ENCODE data around the gene MYO9B.
A peak's percentile ranks its signal among the peaks of the same experiment; 100 is the strongest.

MYO9B gene

DNA sequence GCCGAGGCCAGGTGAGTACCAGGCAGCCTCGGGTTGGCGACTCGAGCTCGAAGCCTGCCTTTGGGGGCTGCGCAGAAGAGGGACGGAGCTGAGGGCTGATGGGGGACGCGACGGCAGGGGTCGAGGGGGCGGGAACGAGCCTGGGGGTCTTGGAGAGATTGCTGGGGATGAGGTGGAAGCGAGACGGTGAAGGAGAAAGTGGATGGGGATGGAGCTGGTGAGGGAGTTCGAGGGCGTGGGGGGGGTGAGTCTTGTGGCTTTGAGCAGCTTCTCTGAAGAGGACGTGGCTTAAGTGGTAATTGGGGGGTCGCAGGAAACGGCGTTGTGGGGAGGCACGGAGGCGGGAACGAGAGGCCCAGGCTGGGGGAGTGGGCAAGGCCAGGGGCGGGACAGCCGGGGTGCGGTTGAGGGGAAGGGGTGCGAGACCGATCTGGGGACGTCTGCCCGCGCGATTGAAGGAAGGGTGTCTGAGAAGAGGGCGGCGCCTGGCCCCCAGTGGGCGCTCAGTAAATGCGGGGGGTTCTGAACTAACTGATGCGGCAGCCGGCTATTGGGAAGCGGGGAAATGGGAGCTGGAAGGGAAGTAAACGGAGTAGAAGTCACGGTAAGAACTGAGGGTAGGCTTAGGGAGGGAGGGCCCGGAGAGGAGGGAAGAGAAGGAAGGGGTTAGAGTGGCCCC, 426 bp downstream of the MYO9B start:
- Histone ChIP-seq H3K9me3 (ENCODE audit: control insufficient read depth, insufficient read depth, low read length) (no peaks in the 10 kb centered on the region), H3K36me3 (ENCODE audit: insufficient read depth, low read length) (peaks cover 3% of the 10 kb centered on the region; the same call in 1 of the 2 replicates), H3K9ac (ENCODE audit: low read depth, low read length) (peak overlapping the region; percentile 76), H3K4me1 (ENCODE audit: insufficient read depth, low read length) (peaks cover 26% of the 10 kb centered on the region)

GRCh38 chr19:17076543-17076991, 990 bp downstream of the MYO9B start:
- Histone ChIP-seq H3K36me3 (ENCODE audit: insufficient read depth, low read length) (peaks cover 3% of the 10 kb centered on the region; the same call in 1 of the 2 replicates), H3K9me3 (ENCODE audit: control insufficient read depth, insufficient read depth, low read length) (no peaks in the 10 kb centered on the region), H3K4me1 (ENCODE audit: insufficient read depth, low read length) (peaks cover 26% of the 10 kb centered on the region), H3K9ac (ENCODE audit: low read depth, low read length) (peak overlapping the region; percentile 76)

DNA sequence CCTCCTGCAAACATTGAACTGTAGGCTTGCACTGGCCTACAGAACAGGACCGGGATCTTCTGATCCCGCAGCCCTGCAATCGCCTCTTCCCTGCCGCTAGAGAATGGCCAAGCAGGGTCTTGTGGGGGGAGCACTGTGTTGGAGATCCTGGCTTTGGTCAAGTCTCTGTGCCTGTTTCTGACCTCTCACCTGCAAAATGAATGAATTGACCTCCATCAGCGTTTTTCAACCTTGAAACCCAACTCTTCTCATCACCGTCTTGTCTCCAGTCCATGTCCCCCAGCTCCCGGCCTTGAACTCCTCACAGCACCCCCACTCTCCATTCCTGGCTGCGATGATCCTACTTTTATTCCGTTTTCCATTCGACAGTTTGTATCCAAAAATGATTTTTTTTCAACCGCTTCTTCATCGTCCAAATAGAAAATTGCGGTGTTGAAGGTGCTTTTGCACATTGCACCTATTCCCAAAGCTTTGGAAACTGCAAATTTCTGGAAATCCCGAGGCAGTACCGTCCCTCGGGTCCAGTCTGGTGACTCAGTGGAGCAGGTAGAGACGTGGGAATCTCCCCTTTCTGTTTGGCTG, 2.0 kb downstream of the MYO9B start:
- Histone ChIP-seq H3K4me1 (ENCODE audit: insufficient read depth, low read length) (peaks cover 26% of the 10 kb centered on the region), H3K9ac (ENCODE audit: low read depth, low read length) (peak overlapping the region; percentile 76; the same call in 1 of the 2 replicates), H3K36me3 (ENCODE audit: insufficient read depth, low read length) (no peaks in the 10 kb centered on the region; the same call in 1 of the 2 replicates), H3K9me3 (ENCODE audit: control insufficient read depth, insufficient read depth, low read length) (no peaks in the 10 kb centered on the region)

GRCh38 chr19:17078036-17078919, 2.7 kb downstream of the MYO9B start:
- H3K4me1 ChIP-seq (ENCODE audit: insufficient read depth, low read length) = peaks cover 26% of the 10 kb centered on the region
- no peak overlapping the region for H3K9ac ChIP-seq (ENCODE audit: low read depth, low read length)
- H3K36me3 ChIP-seq (ENCODE audit: insufficient read depth, low read length) = no peaks in the 10 kb centered on the region; the same call in 1 of the 2 replicates
- H3K9me3 ChIP-seq (ENCODE audit: control insufficient read depth, insufficient read depth, low read length) = no peaks in the 10 kb centered on the region

- peaks cover 26% of the 10 kb centered on the region for H3K4me1 ChIP-seq (ENCODE audit: insufficient read depth, low read length)
- H3K9me3 ChIP-seq (ENCODE audit: control insufficient read depth, insufficient read depth, low read length) = no peaks in the 10 kb centered on the region
- no peak overlapping the region for H3K9ac ChIP-seq (ENCODE audit: low read depth, low read length)
- H3K36me3 ChIP-seq (ENCODE audit: insufficient read depth, low read length) = no peaks in the 10 kb centered on the region; the same call in 1 of the 2 replicates
Observed at GRCh38 chr19:17078920-17079709, 3.5 kb downstream of the MYO9B start.

DNA sequence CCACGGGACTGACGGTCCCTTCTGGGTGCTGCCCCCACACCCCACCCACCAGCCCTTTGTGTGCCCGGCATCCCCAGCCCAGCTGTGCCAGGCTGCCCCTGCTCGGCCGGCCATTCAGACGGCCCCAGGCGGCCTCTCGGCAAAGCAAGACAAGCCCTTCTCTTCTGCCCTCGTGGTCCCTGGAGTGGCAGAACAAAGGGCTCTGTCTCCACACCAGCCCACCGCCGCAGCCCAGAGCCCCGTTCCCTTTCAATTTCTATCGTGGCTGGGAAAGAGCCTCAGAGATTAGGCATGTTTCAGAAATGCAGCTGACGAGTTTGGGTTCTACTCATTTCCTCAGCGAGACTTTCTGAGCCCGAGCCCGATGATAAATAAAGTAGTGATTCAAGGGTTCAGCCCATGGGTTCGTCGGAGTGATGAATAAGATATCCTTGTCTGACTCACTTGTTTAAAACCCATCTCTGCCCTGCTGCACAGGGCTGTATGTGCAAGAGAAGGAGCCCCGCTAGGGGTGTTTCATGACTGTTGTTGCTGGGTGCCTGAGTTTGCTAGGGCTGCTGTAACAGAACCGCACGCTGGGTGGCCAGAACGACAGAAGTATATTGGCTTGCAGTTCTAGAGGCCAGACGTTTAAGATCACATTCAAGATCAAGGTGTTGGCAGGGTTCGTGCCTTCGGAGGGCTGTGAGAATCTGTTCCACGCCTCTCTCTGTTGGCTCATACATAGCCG, 4.3 kb downstream of the MYO9B start:
- H3K9ac ChIP-seq (ENCODE audit: low read depth, low read length) = peak overlapping the region; percentile 28; the same call in 1 of the 2 replicates
- H3K9me3 ChIP-seq (ENCODE audit: control insufficient read depth, insufficient read depth, low read length) = no peaks in the 10 kb centered on the region
- H3K36me3 ChIP-seq (ENCODE audit: insufficient read depth, low read length) = no peaks in the 10 kb centered on the region; the same call in 1 of the 2 replicates
- H3K4me1 ChIP-seq (ENCODE audit: insufficient read depth, low read length) = peaks cover 26% of the 10 kb centered on the region

DNA sequence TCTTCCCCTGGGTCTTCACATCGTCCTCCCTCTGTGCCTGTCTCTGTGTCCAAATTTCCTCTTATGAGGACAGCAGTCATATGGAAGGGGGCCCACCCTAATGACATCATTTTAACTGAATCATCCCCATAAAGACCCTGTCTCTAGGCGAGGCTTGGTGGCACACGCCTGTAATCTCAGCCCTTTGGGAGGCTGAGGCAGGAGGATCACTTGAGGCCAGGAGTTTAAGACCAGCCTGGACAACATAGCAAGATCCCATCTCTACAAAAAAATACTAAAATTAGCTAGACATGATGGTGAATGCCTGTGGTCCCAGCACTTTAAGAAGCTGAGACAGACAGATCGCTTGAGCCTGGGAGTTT, 4.8 kb downstream of the MYO9B start:
- no peaks in the 10 kb centered on the region; the same call in 1 of the 2 replicates for H3K36me3 ChIP-seq (ENCODE audit: insufficient read depth, low read length)
- no peaks in the 10 kb centered on the region for H3K9me3 ChIP-seq (ENCODE audit: control insufficient read depth, insufficient read depth, low read length)
- peaks cover 26% of the 10 kb centered on the region for H3K4me1 ChIP-seq (ENCODE audit: insufficient read depth, low read length)
- H3K9ac ChIP-seq (ENCODE audit: low read depth, low read length) = no peak overlapping the region

DNA sequence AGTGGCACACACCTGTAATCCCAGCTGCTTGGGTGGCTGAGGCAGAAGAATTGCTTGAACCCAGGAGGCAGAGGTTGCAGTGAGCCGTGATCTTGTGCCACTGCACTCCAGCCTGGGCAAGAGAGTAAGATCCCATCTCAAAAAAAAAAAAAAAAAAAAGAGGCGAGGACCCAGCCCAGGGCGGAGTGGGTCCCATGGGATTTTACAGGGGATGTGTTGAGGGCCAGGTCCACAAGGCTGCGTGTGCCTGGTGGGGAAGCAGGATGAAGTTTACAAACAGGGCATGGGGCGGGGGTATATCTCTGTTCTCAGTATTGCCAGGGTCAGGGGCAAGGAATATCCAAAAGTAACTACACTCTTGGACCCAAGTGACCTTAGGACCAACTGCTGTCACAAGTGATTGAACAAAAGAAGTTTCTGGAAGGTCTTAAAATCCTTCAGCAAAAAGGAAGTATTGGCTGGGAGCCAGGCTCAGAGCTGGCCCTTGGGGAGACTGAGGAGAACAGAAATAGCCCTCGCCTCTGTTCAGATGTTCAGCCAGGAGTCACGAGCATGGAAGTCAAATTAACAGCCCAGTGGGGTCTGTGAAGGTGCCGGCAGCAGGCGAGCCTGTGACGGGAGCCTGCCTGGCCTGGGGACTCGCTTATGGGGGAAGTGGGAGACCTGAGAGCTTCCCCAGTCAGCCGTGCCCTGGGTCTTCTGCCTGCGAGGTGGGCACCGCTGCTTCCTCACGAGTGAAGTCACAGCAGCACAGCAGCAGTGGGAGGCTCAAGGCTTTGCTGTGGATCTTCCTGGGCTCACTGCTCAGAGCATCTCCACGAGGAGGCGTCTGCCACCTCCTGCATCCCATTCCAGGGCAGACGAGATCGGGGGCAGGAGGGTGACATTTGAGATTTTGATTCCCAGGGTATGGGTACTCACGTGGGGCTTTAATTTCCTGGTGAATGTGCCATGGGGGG, 6.4 kb downstream of the MYO9B start:
- Histone ChIP-seq H3K36me3 (ENCODE audit: insufficient read depth, low read length) (no peaks in the 10 kb centered on the region; the same call in 1 of the 2 replicates), H3K9me3 (ENCODE audit: control insufficient read depth, insufficient read depth, low read length) (no peaks in the 10 kb centered on the region), H3K9ac (ENCODE audit: low read depth, low read length) (no peak overlapping the region), H3K4me1 (ENCODE audit: insufficient read depth, low read length) (peaks cover 25% of the 10 kb centered on the region)

GRCh38 chr19:17086120-17086519, 10.5 kb downstream of the MYO9B start:
- Histone ChIP-seq H3K9ac (ENCODE audit: low read depth, low read length) (no peak overlapping the region), H3K36me3 (ENCODE audit: insufficient read depth, low read length) (no peaks in the 10 kb centered on the region; the same call in 1 of the 2 replicates), H3K4me1 (ENCODE audit: insufficient read depth, low read length) (no peaks in the 10 kb centered on the region; the same call in 1 of the 2 replicates)

GRCh38 chr19:17086834-17087233, 11.3 kb downstream of the MYO9B start:
- Histone ChIP-seq H3K4me1 (ENCODE audit: insufficient read depth, low read length) (peaks cover 5% of the 10 kb centered on the region; the same call in 1 of the 2 replicates), H3K36me3 (ENCODE audit: insufficient read depth, low read length) (no peaks in the 10 kb centered on the region; the same call in 1 of the 2 replicates), H3K9ac (ENCODE audit: low read depth, low read length) (no peak overlapping the region), H3K9me3 (ENCODE audit: control insufficient read depth, insufficient read depth, low read length) (no peaks in the 10 kb centered on the region)

More at GRCh38 chr19:17086120-17086519, 10.5 kb downstream of the MYO9B start:
- no peaks in the 10 kb centered on the region for H3K9me3 ChIP-seq (ENCODE audit: control insufficient read depth, insufficient read depth, low read length)

- no peaks in the 10 kb centered on the region for H3K9me3 ChIP-seq (ENCODE audit: control insufficient read depth, insufficient read depth, low read length)
- no peak overlapping the region for H3K9ac ChIP-seq (ENCODE audit: low read depth, low read length)
- H3K4me1 ChIP-seq (ENCODE audit: insufficient read depth, low read length) = peaks cover 8% of the 10 kb centered on the region; the same call in 1 of the 2 replicates
- H3K36me3 ChIP-seq (ENCODE audit: insufficient read depth, low read length) = no peaks in the 10 kb centered on the region; the same call in 1 of the 2 replicates
Observed at GRCh38 chr19:17088552-17088951, 13.0 kb downstream of the MYO9B start.

DNA sequence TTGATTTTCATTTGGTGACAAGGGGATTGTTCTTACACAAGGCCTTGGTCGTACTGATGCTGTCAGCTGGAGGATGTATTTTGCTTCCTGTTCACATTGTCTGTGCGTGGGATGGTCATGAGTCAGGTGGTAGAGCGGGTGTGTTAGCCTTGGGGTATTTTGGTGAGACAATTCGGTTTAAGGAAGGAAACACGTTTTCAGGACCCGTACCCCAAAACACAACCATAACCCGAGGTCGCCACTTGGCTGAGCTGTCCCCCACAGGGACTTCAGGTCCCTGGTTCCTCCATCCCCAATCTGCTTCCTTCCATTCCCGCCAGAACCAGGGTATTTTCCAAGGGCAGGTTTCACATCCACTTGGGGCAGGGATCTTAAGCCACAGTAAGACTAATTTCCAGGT, 15.0 kb downstream of the MYO9B start:
- Histone ChIP-seq H3K4me1 (ENCODE audit: insufficient read depth, low read length) (peaks cover 8% of the 10 kb centered on the region; the same call in 1 of the 2 replicates), H3K36me3 (ENCODE audit: insufficient read depth, low read length) (no peaks in the 10 kb centered on the region; the same call in 1 of the 2 replicates), H3K9ac (ENCODE audit: low read depth, low read length) (no peak overlapping the region), H3K9me3 (ENCODE audit: control insufficient read depth, insufficient read depth, low read length) (no peaks in the 10 kb centered on the region)
